Choroid plexus epithelial cell (primary cell): ENCODE measurements around the gene IGSF10.

Experiments used
- DNase-seq: peaks from one replicate; pipeline ENCODE4 v3.0.0-alpha.2; 2010; ENCODE audit warnings: low read depth
- H3K4me3 ChIP-seq: 2 replicates; pipeline ENCODE4 v1.5.1; 2011; ENCODE audit warnings: low read depth, mild to moderate bottlenecking, control low read depth, low read length, moderate library complexity
- TF ChIP-seq, protein P1 (sequence below): conservative IDR thresholded peaks from 2 replicates; pipeline ENCODE4 v1.5.1; 2011; ENCODE audit warnings: low read depth, mild to moderate bottlenecking, control low read depth, inconsistent platforms, low read length, moderate library complexity

Gene IGSF10

DNA sequence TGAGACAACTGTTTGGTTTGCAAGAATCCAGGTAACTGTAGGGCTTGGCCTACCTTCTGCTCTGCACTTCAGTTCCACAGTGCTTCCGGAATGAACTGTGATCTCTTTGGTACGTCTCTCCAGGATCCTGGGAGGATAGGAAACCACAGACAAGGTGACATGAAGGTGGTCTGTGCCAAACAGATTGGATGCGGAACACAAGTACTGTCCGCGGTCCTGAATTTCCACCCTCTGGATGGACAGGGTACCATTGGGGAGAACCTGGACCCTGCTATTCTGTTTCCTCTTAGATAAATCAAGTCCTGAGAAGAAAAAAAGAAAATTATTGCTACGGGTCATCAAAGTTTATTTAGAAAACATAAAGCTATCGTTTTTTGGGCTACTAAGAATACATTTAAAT lies 17.3 kb downstream of the IGSF10 start:
- DNase-seq, result peak; percentile 30
- TF ChIP-seq, protein P1, sequence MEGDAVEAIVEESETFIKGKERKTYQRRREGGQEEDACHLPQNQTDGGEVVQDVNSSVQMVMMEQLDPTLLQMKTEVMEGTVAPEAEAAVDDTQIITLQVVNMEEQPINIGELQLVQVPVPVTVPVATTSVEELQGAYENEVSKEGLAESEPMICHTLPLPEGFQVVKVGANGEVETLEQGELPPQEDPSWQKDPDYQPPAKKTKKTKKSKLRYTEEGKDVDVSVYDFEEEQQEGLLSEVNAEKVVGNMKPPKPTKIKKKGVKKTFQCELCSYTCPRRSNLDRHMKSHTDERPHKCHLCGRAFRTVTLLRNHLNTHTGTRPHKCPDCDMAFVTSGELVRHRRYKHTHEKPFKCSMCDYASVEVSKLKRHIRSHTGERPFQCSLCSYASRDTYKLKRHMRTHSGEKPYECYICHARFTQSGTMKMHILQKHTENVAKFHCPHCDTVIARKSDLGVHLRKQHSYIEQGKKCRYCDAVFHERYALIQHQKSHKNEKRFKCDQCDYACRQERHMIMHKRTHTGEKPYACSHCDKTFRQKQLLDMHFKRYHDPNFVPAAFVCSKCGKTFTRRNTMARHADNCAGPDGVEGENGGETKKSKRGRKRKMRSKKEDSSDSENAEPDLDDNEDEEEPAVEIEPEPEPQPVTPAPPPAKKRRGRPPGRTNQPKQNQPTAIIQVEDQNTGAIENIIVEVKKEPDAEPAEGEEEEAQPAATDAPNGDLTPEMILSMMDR, result no peak
- H3K4me3 ChIP-seq, result no peak overlapping the region

DNA sequence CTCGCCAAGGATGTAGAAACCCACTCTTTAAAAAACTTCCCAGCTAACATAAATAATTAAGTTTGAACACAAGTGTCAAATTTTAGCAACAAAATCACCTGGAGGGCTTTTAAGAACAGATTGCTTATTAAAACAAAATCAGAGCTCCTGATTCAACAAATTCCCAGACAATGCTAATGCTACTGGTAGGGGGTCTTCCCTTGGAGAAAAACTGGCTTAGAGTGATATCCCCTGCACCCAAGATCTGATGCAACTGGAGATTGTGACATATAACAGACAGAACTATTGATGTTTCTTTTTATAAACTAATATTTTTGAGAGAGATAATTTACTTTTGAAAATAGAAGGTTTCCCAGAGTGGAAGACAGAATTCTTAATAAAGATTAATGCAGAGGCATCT lies 19.9 kb downstream of the IGSF10 start:
- DNase-seq, result no peak
- no peak overlapping the region for H3K4me3 ChIP-seq
- TF ChIP-seq, protein P1, result no peak

DNA sequence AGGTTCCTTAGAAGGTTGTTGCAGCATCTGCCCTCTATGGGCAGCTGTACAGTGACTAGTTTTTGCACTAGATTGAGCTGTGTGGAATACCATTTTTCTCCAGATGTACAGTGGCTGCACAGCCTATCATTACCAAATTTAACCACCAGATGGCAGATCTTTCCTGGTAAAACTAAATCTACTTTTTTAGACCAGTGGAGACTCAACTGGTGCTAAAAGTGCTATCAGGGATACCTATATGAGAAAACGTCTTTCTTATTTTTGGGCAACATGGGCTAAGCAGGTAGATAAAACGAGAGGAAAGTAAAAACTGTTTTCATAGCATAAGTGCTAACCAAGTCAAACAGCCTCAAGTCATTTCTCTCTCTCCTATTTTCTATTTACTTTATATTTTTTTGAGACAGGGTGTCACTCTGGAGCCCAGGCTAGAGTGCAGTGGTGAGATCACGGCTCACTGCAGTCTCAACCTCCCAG lies 21.2 kb downstream of the IGSF10 start:
- DNase-seq, result peak; percentile 92
- TF ChIP-seq, protein P1, result peak; percentile 75
- no peak overlapping the region for H3K4me3 ChIP-seq

DNA sequence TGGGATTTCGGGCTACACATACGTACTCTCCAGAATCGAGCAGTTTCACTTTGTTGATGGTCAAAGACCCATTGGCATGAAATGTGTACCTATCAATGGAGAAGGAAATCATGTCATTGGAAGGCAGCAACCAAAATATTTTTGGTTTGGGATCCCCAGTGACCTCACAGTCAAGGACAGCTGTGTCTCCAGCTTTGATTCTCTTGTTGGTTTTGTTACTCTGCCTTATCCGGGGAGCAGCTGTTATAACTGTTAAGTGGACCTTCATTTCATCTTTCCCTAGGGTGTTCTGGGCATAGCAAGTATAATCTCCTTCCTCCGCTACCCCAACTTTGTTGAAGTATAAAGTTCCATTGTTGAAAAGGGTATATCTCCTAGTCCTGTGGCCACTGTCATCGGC lies 23.0 kb downstream of the IGSF10 start:
- TF ChIP-seq, protein P1, result no peak
- DNase-seq, result no peak
- no peak overlapping the region for H3K4me3 ChIP-seq

DNA sequence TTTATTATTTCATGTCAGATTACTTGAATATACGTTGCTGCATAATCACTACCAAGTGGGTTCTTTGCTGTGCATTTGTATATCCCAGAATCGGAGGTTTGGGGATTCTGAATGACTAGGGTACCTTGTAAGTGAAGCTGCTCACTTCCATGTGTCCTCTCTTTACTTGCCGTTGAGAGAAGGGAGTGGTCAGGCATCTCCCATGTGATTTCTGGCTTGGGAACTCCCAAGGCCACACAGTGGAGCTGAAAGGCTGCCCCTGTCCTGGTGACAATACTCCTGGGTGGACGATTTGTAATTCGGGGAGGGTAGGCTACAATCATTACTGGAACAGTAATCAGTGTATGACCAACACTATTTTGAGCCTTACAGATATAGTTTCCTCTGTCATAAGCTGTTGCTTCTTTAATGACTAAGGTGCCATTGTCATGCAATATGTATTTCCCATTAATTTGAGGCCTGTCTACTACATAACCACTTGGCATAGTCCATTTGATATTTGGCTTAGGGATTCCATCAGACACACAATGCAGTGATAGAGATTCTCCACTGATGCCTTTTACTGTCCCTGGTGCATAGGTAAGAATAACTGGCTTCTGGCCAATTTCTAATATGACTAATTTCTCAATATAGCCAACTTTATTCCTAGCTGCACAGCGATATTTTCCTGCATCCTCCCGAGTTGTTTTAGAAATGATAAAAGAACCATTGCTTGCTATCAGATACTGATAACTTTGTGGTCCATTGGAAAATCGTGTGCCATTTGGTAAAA lies 24.0 kb downstream of the IGSF10 start:
- no peak overlapping the region for H3K4me3 ChIP-seq
- DNase-seq, result no peak
- TF ChIP-seq, protein P1, result no peak

DNA sequence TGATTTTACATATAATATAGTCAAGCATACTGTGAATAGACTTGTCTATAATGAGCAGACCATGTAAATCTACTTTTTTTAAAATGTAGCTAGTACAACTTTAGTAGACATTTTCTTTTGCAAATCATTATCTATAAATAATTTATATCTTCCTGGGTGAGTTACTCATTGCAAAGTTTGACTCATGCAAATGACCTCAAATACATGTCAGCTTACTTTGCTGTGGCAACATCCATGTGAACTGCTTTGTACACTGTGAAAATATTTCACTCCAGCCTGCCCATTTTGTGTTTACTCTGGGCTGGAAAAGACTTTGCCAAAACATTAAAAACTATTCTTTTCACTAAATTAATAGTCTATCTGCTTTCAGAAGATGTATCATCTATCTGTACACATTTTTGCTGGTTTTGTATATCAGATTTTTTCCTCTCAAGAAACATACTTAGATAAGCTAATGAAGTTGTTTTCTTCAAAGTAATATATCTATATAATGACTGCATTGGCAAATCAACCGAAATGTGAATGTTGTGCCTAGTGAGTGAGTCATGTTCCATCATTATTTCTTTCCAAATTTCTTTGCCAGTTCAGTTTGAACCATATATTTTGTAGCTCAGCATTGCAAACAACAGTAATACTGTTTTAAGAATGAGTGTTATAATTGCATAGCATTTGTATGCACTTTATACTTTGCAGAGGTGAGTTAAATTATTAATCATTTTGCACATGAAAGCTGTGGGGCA lies 26.5 kb downstream of the IGSF10 start:
- peak; percentile 94 for DNase-seq
- TF ChIP-seq, protein P1, result no peak
- H3K4me3 ChIP-seq, result no peak overlapping the region
